LoVo (cell line): ENCODE data around the gene TRRAP.
A peak's percentile ranks its signal among the peaks of the same experiment; 100 is the strongest.
"Not testable (repeated sequence)": the region's sequence is repeated elsewhere in the genome, so short reads cannot be mapped to it uniquely, and the experiment has no call there.

ENCODE experiments used
- DNase-seq: peaks from one replicate; pipeline ENCODE4 v3.0.0-alpha.2; 2016; ENCODE audit warnings: low spot score

Gene TRRAP

GRCh38 chr7:98866351-98866750 is 12.0 kb upstream of the TRRAP start:
- DNase-seq, result no peak

- no peak for DNase-seq
Measured at GRCh38 chr7:98866765-98867164, 11.6 kb upstream of the TRRAP start.

- DNase-seq, result no peak
Measured at GRCh38 chr7:98868450-98868849, 9.9 kb upstream of the TRRAP start.

GRCh38 chr7:98869027-98869596 is 9.2 kb upstream of the TRRAP start:
- DNase-seq, result no peak

GRCh38 chr7:98869597-98870120 is 8.7 kb upstream of the TRRAP start, which contains the start of gene TMEM130:
Gene TMEM130 (minus strand): TSS chr7:98870014. CDS start chr7:98869861, 153 bp downstream.
- DNase-seq, result no peak

- DNase-seq, result no peak
Measured at GRCh38 chr7:98870121-98870651, 8.1 kb upstream of the TRRAP start.

- no peak for DNase-seq
Measured at GRCh38 chr7:98870807-98871491, 7.4 kb upstream of the TRRAP start.

- DNase-seq, result no peak
Measured at GRCh38 chr7:98872328-98872924, 5.9 kb upstream of the TRRAP start.

GRCh38 chr7:98873610-98874009 is 4.7 kb upstream of the TRRAP start:
- not testable (repeated sequence) for DNase-seq

- no peak for DNase-seq
Measured at GRCh38 chr7:98874942-98875341, 3.4 kb upstream of the TRRAP start.

GRCh38 chr7:98875501-98875900 is 2.8 kb upstream of the TRRAP start:
- DNase-seq, result no peak

GRCh38 chr7:98877146-98877545 is 1.2 kb upstream of the TRRAP start:
- DNase-seq, result no peak

GRCh38 chr7:98877692-98878364 is 504 bp upstream of the TRRAP start:
- DNase-seq, result no peak

GRCh38 chr7:98879198-98879978 is 1.1 kb downstream of the TRRAP start:
- peak; percentile 69 for DNase-seq

- no peak for DNase-seq
Measured at GRCh38 chr7:98879979-98880315, 1.6 kb downstream of the TRRAP start.

- DNase-seq, result no peak
Measured at GRCh38 chr7:98880485-98880884, 2.2 kb downstream of the TRRAP start.

- no peak for DNase-seq
Measured at GRCh38 chr7:98881561-98882315, 3.4 kb downstream of the TRRAP start.

- no peak for DNase-seq
Measured at GRCh38 chr7:98884416-98884815, 6.1 kb downstream of the TRRAP start.

GRCh38 chr7:98887038-98887437 is 8.7 kb downstream of the TRRAP start:
- DNase-seq, result no peak

GRCh38 chr7:98892609-98893008 is 14.3 kb downstream of the TRRAP start:
- DNase-seq, result no peak

GRCh38 chr7:98899816-98900215 is 21.5 kb downstream of the TRRAP start:
- no peak for DNase-seq
